Endometrium (tissue), 2 donors: ENCODE results near the gene ACYP1.
"Not testable (repeated sequence)": the region's sequence is repeated elsewhere in the genome, so short reads cannot be mapped to it uniquely, and the experiment has no call there.

Experiments used
- FAIRE-seq: peaks from 2 replicates; lab custom pipeline; 2012; peaks lifted over from hg19 to GRCh38; lab: Jason Lieb, UNC
- donor health status: control.
- donor health status: control.

ACYP1 gene

DNA sequence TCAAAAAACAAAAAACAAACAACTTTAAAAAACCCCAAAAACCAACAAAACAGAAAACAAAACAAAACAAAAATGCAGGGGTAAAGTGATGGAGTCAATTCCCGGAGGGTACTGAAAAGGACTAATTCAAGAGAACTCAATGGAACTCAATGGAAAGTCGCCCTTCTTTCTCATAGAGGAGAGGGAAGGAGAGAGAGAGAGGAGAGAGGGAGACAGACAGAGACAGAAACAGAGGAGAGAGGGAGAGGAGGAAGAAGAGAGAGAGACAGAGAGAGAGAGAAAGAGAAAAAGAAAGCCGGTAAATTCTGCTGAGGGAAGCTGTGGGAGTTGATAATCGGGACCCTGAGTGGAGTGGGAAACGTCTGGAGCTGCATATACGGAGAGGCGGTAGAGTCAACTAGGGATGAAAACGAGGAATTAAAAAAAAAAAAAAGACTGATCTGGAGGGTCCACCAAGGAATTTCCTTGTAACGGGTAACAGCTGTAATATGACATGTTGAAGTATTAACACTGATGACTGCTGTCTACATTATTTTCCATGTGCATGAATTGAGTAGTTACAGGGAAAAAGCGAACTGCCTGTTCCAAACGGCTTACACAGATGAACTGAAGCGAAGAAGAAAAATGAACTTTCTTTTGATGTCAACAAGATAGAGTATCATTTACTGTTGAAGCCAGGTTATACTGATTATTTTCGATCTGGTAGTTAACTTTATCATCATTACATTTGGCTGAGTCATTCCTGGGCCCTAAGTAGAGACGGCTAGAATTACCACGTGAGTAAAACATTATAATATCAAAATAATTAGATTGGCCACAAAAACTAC lies 4.7 kb upstream of the ACYP1 start:
- no peak for FAIRE-seq

DNA sequence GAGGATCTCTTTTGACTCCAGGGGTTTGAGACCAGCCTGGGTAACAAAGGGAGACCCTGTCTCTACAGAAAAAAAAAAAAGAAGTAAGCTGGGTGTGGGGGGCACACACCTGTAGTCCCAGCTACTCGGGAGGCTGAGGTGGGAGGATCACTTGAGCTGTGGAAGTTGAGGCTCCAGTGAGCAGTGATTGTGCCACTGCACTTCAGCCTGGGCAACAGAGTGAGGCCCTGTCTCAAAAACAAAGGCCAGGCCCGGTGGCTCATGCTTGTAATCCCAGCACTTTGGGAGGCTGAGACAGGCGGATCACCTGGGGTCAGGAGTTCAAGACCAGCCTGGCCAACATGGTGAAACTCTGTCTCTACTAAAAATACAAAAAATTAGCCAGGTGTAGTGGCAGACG lies 3.9 kb upstream of the ACYP1 start:
- not testable (repeated sequence) for FAIRE-seq

DNA sequence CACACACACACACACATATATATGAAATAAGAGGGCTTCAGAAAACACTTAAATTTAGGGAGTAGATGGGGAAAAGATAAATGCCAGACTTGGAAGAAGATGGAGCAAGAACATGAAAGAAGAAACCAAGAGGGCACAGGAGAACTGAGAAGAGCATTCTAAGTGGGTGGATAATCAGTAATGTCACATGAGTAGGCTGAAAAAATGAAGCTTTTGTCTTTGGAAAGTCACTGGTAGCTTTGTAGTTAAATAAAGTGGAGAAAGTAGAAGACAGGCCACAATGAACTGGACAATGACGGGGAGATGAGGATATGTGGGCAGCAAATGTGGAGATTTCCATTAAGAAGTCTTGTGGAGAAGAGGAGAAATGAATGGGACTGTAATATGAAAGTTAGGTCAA lies 3.4 kb upstream of the ACYP1 start:
- FAIRE-seq: no peak

DNA sequence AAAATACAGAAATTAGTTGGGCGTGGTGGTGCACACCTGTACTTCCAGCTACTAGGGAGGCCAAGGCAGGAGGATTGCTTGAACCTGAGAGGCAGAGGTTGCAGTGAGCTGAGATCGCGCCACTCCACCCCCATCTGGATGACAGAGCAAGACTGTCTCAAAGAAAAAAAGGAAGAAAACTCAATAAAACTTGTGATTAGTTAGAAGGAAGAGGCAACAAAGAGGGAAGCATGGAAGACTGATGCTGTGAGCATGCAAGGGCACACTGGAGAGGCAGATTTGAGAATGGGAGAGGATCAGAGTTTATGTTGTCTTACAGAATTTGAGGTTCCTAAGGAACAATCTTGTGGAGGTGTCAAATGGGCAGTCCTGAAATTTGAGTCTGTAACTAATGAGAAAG lies 2.9 kb upstream of the ACYP1 start:
- no peak for FAIRE-seq

DNA sequence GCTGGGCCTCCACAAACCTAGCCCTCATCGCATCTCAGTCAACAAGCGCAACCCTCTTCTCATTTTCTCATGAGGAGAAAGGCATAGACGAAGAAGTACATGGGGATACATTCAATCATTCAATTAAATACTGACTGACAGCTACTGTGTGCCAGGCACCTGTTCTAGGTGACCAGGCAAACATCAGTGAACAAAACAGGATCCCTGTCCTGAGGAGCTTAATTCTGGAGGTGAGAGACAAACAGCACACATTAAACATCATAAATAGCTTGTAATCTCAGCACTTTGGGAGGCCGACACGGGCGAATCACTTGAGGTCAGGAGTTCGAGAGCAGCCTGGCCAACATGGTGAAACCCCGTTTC lies 362 bp upstream of the ACYP1 start:
- no peak for FAIRE-seq

DNA sequence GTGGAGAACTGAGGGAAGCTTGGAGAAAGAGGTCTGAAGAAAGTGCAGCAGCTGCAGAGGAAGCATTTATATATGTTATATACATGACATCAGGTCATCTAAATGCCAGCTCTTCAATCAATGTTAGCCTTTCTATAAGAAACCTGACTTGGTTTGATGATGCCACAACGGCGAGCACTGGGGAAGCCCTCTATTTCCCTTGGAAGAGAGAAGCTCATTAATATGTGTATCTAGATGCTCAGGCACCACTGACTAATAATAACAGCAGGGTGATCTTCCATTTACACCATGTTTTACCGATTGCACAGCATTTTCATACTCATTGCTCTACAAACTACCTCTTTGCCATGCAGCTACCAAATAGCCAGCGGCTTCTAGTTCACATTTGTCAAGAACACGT lies 811 bp downstream of the ACYP1 start:
- FAIRE-seq: no peak

DNA sequence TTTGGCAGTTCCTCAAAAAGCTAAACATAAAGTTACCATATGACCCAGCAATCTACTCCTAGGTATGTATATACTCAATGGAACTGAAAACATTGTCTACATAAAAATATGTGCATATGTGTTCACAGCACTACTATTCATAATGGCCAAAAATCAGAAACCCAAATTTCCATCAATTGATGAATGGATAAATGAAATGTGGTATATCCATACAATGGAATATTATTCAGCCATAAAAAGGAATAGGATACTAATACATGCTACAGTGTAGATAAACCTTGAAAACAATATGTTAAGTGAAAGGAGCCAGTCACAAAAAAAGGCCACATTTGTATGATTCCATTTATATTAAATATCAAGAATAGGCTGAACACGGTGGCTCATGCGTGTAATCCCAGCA lies 3.4 kb downstream of the ACYP1 start:
- no peak for FAIRE-seq

DNA sequence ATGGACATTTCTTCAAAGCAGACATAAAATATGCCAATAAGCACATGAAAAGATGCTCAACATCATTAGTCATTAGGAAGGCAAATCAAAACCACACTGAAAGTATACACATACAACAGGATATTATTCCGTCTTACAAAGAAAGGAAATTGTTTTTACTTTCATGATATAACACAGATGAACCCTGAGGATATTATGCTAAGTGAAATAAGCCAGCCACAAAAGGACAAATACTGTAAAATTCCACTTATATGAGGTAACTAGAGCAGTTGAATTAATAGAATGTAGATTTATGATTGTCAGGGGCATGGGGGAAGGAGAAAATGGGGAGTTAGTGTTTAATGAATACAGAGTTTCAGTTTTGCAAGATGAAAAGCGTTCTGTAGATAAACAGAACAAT lies 4.2 kb downstream of the ACYP1 start:
- peak; percentile 95 for FAIRE-seq

DNA sequence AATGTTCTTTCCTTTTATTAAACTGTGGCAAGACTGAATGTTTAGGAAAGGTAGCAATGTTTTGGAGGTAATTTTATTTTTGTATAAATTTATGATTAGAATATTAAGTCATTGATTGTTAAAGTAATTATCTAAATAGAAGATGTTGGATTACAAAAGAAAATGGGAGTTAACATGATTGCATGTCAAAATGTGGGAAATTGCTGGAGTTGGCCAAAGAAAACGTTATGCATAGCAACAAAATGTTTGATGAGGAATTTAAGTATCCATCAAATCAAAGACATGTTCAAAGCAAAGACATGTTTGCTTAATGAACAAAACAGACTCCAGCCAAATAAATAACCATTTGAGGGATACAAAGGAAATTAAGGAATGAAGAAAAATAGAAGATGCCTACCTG lies 9.4 kb downstream of the ACYP1 start:
- no peak for FAIRE-seq

DNA sequence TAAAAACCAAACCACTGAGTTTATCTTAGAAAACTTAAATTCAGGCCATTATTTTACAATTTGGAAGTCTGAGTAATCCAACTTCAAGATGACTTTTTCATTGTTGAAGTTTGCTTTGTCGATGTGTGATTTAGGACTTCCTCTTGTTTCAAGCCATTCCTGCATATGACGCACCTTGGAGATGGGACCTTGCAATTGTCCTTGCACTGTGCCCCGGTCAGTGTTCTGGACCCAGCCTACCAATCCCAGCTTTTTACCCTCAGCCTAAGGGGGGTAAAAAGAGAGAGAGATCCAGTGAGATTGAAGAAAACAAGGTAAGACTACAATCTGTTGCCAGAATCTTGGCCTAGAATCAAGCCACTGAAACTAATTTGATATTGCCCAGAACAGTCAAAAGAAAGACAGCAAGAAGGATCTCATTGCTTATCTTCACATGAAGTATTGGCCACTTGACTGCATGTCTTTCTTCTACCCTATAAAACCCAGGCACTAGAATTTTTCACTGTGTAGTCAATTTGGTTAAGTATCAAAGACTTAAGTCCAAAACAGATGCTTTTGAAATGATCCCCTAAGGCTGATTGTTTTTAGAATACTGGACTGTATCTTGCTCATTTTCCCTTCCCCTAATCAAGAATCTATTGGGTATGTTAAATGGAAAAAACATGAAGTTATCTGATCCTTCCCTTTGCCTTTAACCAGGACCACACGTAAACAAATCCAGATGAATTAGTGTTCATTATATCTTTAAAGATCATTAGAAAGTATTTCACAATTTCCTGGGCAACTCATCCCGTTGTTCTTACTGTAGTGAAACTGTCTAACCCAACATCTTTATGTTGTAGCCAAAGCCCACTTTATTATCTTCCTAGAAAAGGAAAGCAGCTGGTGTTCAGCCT lies 10.2 kb downstream of the ACYP1 start:
- no peak for FAIRE-seq

DNA sequence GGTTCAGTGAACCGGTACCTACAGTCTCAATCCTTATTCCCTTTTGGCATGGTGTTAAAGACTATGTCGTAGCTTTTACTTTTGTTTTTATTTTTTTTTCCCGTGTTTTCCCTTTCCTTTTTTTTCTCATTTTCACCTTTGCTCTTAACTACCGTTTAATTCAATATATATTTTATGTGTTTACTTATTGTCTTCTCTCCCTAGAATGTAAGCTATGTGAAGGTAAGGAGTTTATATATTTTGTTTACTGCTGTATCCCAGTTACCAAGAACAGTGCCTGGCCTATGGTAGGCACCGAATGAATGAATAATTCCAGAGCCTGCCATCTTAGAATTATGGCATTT lies 12.3 kb downstream of the ACYP1 start:
- FAIRE-seq: peak; percentile 37

DNA sequence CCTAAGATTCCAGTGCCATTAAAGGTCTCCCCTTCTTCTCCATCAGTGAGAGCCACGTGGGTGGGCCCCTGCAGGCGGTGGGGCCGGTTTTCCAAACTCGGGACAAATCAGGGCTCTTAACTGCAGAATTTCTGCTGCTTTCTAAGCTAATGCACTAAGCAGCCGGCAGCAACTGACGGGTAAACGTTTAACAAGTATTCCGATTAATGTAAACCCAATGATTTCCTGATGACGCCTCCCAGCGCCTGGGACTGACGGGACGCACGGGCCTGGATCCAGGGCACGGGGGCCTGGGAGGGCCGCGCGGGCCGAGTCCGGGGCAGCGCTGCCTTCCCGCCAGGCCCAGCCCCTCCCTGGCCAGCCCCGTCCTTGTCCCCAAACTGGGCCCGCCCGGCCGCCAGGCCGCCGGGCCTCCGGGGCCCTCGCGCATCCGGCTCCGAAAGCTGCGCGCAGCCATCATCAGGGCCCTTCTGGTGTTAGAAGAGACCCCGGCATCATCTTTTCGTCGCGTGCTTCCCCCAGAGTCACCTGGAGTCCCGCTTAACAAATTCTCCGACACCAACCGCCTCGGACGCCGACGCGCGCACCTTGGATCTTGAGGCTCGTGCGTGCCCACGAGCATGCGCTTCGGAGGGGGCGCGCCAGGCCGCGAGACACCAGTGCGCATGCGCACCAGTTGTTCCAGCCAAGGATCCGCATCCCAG lies 12.8 kb downstream of the ACYP1 start, which contains the start of gene MLH3:
Gene MLH3 (minus strand): TSS at position 616 of the 704 bp plus-strand sequence. CDS start 1,812 bp downstream, outside the sequence.
- no peak for FAIRE-seq

DNA sequence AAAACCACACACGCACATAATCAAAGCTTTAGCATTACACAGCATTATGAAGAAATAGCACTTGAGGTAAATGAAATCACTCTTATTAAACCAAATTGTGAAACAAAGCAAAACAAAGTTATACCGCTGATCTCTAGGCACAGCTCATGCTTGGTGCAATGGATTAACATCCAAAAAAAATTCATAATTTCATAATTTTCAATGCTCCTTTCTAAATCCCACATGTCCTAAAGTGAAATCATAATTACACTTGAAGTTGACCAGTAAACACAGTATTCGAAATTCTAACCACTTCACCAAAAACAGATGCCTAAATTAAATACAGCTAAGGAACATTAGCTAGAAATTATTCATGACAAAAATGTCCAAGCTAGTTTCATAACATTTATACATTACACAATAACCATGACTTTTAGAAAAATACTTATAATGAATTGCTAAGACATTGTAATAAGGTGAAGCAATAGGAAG lies 14.1 kb downstream of the ACYP1 start:
- FAIRE-seq: peak; percentile 37

DNA sequence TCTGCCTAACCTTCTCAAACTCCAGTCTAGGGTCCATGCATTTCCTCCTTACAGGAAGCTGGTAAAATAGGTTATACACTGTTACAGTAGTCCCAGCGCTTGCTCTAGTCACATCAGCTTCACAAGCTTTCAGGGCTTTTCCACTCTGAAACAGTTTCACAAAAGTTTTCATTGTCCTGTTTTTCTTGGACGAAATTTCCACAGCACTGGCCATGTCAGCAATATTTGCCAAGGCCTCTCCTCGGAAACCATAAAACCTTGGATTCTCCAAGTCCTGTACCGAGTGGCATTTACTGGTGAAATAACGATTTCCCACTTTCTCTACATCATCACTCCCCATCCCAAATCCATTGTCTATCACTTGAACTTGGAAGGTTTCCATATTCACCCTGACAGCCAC lies 14.7 kb downstream of the ACYP1 start:
- FAIRE-seq: no peak

DNA sequence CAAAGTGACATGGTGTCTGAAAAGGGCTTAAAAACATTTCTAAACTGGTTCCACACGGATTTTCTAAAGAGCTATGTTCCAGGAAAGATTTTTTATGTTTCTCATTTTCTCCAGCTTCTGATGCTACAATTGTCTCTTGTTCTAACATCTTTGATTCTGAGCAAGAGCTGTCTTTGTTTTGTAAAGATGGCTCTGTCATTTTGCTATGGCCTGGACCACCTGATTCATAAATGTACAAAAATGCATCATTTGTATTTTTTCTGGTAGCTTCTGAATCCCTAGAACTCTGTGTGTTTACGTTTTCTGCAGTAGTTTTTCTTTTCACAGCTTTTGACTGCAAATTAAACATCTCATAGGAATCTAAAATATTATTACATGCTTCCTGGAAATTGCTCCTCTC lies 15.7 kb downstream of the ACYP1 start:
- no peak for FAIRE-seq

DNA sequence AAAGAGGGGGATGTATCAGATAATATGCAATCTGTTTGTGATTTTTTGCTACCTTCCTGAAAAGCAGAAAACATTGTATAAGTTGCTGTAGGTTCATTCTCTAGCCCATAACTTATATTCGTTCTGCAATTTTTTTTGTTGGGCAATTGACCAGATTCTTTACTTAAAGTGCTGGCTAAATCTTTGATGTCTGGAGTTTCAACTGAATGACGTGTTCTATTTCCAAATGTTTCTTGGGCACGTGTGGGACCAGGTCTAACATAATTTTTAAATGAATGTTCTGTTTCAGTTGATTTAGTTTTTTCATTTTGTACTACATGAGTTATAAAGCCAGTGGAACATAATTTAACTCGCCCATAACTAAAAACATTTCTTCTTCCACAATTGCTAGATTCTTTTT lies 16.3 kb downstream of the ACYP1 start:
- no peak for FAIRE-seq

DNA sequence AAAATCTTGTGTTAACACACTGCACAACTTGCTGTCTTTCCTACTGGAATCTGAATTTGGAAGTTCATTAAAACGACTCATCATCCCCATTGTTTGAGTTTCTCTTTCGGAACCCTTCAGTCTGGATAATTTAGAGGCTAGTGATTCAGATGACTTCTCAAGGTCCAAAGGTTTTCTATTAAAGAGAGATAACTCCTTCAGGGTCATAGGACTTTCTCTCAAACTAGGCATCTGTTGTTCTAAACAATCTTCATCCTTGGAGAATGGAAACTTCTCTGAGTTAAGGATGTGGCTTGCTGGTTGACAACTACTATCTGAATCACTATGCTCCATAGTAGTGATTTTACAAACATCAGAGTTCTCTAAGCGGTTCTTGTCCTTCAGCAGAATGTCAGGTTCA lies 16.9 kb downstream of the ACYP1 start:
- FAIRE-seq: no peak

DNA sequence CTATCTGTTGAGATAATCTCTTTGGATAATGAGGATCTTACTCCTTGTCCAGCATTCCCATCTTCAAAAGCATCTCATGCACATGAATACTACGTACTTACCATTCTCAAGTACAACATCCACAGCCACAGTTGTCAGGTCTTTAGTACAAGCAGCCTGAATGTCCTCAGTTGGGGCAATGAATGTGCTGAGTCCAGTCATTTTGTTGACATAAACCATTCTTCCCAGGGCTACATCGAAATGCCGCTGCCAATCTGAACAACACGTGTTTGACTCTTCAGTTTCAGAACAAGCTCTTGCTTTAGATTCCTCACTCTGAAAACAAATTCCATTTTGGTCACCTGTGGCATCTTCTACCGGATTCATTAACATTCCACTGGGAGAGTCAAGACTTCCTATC lies 17.5 kb downstream of the ACYP1 start:
- no peak for FAIRE-seq

DNA sequence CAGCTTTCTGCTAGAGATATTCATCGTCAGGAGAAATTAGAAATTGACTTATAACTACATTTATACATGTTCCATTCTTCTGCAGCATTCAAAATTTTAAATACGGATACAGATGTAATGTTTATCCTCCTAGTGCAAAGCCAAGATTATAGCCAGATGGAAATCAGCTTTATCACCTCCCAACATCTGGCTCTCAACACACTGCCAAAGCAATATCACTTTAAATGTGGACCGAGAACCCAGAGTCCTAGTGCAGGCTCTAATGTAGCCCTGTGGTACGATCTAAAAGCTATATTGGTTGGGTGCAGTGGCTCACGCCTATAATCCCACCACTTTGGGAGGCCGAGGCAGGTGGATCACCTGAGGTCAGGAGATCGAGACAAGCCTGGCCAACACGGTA lies 19.1 kb downstream of the ACYP1 start:
- FAIRE-seq: no peak

DNA sequence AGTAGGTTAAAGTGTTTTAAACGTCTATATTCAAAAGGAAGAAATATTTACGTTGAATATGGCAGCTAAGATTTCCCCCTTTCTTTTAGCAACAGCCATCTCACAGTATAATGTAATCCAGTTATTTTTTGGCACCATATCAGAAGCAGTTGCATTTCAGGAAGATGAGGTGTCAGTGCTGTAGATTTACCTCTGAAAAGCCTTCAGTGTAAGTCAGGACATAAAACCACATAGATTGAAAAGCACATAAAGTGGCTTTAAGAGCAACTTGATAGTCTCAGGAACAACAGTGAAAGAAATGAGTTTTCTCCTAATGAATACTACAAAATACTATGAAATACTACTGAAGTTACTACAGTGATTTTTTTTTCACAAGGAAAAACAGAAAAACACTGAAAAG lies 19.5 kb downstream of the ACYP1 start:
- FAIRE-seq: no peak

DNA sequence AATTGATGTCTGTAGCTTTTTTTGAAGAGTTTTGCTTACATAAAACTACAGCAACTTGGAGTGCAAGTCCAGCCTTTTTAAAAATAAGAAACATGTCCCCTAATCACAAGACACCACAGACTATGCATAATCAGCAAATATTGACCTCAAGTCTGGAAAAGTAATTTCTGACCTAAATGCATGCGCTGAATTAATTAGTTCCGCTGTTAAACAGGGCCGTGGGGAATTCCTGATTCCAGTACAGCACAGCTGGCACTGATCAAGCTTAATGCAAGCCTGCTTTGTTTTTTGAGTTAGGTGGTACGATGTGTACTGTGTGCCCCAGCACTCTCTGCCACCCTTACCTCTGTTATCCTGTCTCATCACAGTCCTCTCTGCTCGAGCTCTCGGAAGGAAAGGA lies 21.8 kb downstream of the ACYP1 start:
- FAIRE-seq: no peak

DNA sequence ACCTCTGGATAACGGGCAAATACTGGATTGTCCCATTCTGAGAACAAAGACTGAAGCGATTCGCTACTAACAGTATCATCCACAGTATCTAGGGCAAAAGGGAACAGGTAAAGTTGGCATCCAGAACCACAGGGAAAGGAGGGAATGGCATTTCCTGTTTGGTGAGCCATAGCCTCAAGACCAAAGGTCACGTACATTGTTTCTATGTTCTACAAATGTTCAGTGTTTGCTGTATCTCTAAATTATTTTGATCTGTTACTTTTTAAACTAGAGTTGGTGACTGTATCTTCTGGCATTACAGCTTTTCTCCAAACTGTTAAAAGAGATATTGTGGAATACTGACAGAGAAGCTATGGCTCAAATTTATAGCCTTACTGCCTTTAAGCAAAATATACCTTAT lies 22.2 kb downstream of the ACYP1 start:
- FAIRE-seq: no peak

DNA sequence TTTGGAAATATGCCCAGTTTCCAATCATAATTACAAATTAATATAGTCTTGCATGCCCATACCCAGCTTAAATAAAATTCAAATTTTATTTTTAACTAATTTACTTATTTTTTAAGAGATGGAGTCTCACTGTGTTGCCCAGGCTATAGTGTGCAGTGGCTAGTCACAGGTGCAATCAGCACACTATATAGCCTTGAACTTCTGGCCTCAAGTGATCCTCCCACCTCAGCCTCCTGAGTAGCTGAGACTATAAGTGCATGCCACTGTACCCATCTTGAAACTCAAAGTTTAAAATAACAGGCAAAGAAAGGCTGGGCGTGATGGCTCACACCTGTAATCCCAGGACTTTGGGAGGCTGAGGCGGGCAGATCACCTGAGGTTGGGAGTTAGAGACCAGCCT lies 22.9 kb downstream of the ACYP1 start:
- FAIRE-seq: no peak
